Left lung (tissue), 10 donors: ENCODE measurements around the gene RANBP9. TPM values are rescaled to one million over a fixed set of nuclear protein-coding genes. Genes with fewer than 3 reads are reported as not detected.

ENCODE experiments used
- ATAC-seq: fragments of 200-7000 bp; cut with Tn5 transposase; one replicate; pipeline ENCODE4 v1.9.1; 2020; ENCODE audit warnings: moderate library complexity
- DNase-seq, 4 donors: peaks; one replicate each; pipeline ENCODE4 v3.0.0-alpha.2; 2013 to 2020
- H3K27ac ChIP-seq, 2 donors: fragments of 200-600 bp; sonication (generic) in 1 of 2; one replicate each; pipeline versions ENCODE4 v1.5.0 to v1.8.0; 2020 to 2021
- H3K27me3 ChIP-seq, 2 donors: fragments of 200-600 bp; sonication (generic) in 1 of 2; one replicate each; pipeline versions ENCODE4 v1.5.0 to v1.8.0; 2020 to 2021
- H3K36me3 ChIP-seq, 2 donors: fragments of 200-600 bp; sonication (generic) in 1 of 2; one replicate each; pipeline versions ENCODE4 v1.5.0 to v1.8.0; 2020 to 2021
- H3K4me1 ChIP-seq, 2 donors: fragments of 200-600 bp; one replicate each; pipeline ENCODE4 v1.8.0; 2021
- H3K4me3 ChIP-seq, 2 donors: fragments of 200-600 bp; sonication (generic) in 1 of 2; one replicate each; pipeline versions ENCODE4 v1.5.0 to v1.8.0; 2020 to 2021; ENCODE audit warnings: mild to moderate bottlenecking in 1 of 2
- H3K9me3 ChIP-seq, 2 donors: fragments of 200-600 bp; sonication (generic) in 1 of 2; one replicate each; pipeline versions ENCODE4 v1.5.0 to v1.8.0; 2020 to 2021
- intact Hi-C, 2 donors: fragments of 100-400 bp; cut with DNase I; formaldehyde crosslinking; loops; one replicate each; pipeline versions ENCODE4 v1.11.2 to v1.14.2; 2022
- polyA plus RNA-seq, 6 donors: library from polyadenylated mRNA; unstranded; fragments of 120-200 nt; gene quantifications; one replicate each; pipeline ENCODE4 v1.2.1, GENCODE V29; 2013; ENCODE audit not compliant: insufficient read length in 6 of 6
- total RNA-seq, 2 donors: library from RNA; stranded (reverse); fragmentation: NEBNext Ultra II Directional; extraction: Animal tissue kit (Norgen Biotek cat#: 25700); gene quantifications; one replicate each; pipeline ENCODE4 v1.2.1, GENCODE V29; 2021
- TF ChIP-seq, protein P1 (sequence below), 2 donors: fragments of 200-600 bp; sonication (generic) in 1 of 2; IDR thresholded peaks; one replicate each; pipeline versions ENCODE4 v1.5.0 to v1.8.0; 2021; ENCODE audit warnings: antibody characterized with exemption in 2 of 2
- donor health status: DM: no; HTN: yes; CAD: no.
- donor health status: DM: no; HTN: no; CAD: no.

The RANBP9 gene
- total and polyA plus RNA-seq, 8 donors = 34.9 to 49.4 (median 45.1) TPM

GRCh38 chr6:13703496-13703895, 8.1 kb downstream of the RANBP9 start:
- H3K36me3 ChIP-seq = no peaks in the 10 kb centered on the region
- intact Hi-C loops = no loop called here
- no peaks in the 10 kb centered on the region for H3K9me3 ChIP-seq
- ATAC-seq = no peak
- no peaks in the 10 kb centered on the region for H3K27me3 ChIP-seq
- H3K4me3 ChIP-seq = no peak overlapping the region
- no peak for DNase-seq
- H3K4me1 ChIP-seq = peaks cover 8 to 52% of the 10 kb centered on the region in 2 donors
- TF ChIP-seq, protein P1, sequence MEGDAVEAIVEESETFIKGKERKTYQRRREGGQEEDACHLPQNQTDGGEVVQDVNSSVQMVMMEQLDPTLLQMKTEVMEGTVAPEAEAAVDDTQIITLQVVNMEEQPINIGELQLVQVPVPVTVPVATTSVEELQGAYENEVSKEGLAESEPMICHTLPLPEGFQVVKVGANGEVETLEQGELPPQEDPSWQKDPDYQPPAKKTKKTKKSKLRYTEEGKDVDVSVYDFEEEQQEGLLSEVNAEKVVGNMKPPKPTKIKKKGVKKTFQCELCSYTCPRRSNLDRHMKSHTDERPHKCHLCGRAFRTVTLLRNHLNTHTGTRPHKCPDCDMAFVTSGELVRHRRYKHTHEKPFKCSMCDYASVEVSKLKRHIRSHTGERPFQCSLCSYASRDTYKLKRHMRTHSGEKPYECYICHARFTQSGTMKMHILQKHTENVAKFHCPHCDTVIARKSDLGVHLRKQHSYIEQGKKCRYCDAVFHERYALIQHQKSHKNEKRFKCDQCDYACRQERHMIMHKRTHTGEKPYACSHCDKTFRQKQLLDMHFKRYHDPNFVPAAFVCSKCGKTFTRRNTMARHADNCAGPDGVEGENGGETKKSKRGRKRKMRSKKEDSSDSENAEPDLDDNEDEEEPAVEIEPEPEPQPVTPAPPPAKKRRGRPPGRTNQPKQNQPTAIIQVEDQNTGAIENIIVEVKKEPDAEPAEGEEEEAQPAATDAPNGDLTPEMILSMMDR (IDR thresholded peaks at IDR 0.05) = no peak
- no peak overlapping the region for H3K27ac ChIP-seq

DNA sequence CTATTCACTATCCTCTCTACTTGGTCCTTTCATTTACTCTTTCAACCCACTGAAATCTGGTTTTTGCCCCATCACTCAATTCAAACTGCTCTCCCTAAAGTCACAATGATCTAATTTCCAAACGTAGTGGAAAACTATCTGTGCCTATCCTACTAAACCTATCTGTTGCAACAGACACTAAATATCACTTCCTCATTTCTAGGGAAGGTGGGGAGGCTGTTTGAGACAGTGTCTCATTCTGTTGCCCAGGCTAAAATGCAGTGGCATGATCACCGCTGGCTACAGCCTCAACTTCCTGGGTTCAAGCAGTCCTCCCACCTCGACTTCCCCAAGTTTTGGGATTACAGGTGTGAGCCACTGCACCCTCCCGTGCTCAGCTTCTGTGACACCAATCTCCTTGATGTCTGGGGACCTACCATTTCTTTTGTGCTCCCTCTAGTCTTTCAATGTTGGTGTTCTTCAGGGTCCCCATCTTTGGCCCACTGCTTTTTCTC, 8.8 kb downstream of the RANBP9 start:
- DNase-seq = no peak
- no peaks in the 10 kb centered on the region for H3K9me3 ChIP-seq
- ATAC-seq = no peak
- no peak overlapping the region for H3K4me3 ChIP-seq
- H3K27me3 ChIP-seq = no peaks in the 10 kb centered on the region
- intact Hi-C loops = no loop called here
- no peaks in the 10 kb centered on the region for H3K36me3 ChIP-seq
- no peak overlapping the region for H3K27ac ChIP-seq
- peaks cover 6 to 47% of the 10 kb centered on the region in 2 donors for H3K4me1 ChIP-seq
- TF ChIP-seq, protein P1 (IDR thresholded peaks at IDR 0.05) = no peak

DNA sequence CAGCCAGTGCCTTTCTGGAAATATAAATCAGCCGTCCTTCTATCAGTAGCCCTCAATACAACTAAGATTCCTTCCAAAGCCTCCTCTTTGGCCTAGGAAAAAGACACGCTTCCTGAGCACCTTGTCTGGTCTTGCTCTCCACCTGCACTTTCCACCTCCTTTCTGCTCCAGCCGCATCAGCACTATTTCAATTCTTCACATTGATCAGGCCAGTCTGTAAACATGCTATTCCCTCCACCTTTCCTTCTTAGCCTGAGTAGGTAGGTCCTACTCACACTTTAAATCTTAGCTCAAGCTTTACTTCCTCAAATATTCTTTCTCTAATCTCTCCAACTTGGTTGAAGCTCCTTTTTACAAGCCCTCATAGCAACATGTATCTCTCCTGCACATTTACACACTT, 11.4 kb downstream of the RANBP9 start:
- no peaks in the 10 kb centered on the region for H3K27me3 ChIP-seq
- no peaks in the 10 kb centered on the region for H3K9me3 ChIP-seq
- TF ChIP-seq, protein P1 (IDR thresholded peaks at IDR 0.05) = no peak
- peaks cover 4 to 56% of the 10 kb centered on the region in 2 donors for H3K4me1 ChIP-seq
- H3K36me3 ChIP-seq = no peaks in the 10 kb centered on the region
- intact Hi-C loops = no loop called here
- DNase-seq = no peak
- H3K4me3 ChIP-seq = no peak overlapping the region
- no peak for ATAC-seq
- H3K27ac ChIP-seq = no peak overlapping the region

DNA sequence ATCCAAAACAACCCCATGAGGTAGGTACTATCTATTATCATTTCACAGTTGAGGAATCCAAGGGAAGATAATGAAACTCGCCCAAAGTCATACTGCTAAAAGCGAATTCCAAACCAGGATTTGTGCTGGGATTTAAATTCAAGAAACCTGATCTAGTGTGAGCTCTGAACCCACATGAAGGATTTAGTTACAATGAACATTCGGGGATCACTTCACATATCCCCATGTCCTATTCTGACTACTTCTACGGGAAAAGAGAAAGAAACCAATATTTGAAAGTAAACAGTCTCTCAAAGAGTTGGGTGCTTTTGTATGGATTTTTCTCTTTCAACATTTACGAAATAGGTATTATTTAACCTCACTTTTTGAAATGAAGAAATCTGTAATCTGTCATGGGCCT, 12.9 kb downstream of the RANBP9 start:
- H3K4me3 ChIP-seq = no peak overlapping the region
- H3K4me1 ChIP-seq = peaks cover 4 to 54% of the 10 kb centered on the region in 2 donors
- H3K9me3 ChIP-seq = no peaks in the 10 kb centered on the region
- DNase-seq = no peak
- intact Hi-C loops = no loop called here
- no peak for ATAC-seq
- peaks cover 0 to 9% of the 10 kb centered on the region in 2 donors for H3K36me3 ChIP-seq
- no peak overlapping the region for H3K27ac ChIP-seq
- H3K27me3 ChIP-seq = no peaks in the 10 kb centered on the region
- TF ChIP-seq, protein P1 (IDR thresholded peaks at IDR 0.05) = no peak

GRCh38 chr6:13697857-13698256, 13.8 kb downstream of the RANBP9 start:
- ATAC-seq (no peak), DNase-seq (no peak)
- peaks cover 4 to 46% of the 10 kb centered on the region in 2 donors for H3K4me1 ChIP-seq
- H3K9me3 ChIP-seq = no peaks in the 10 kb centered on the region
- intact Hi-C loops = no loop called here
- no peak overlapping the region for H3K27ac ChIP-seq
- peaks cover 0 to 9% of the 10 kb centered on the region in 2 donors for H3K36me3 ChIP-seq
- no peak overlapping the region for H3K4me3 ChIP-seq
- H3K27me3 ChIP-seq = no peaks in the 10 kb centered on the region
- TF ChIP-seq, protein P1 (IDR thresholded peaks at IDR 0.05) = no peak
